Neuron (in vitro differentiated cells): ENCODE data around the gene GRB2.
"Not testable (repeated sequence)": the region's sequence is repeated elsewhere in the genome, so short reads cannot be mapped to it uniquely, and the experiment has no call there.

Experiments used
- H2AFZ ChIP-seq: one replicate; pipeline ENCODE4 v1.6.1; 2013; ENCODE audit warnings: low read depth, mild to moderate bottlenecking, inconsistent platforms, low read length, moderate library complexity
- H3K27me3 ChIP-seq: one replicate; pipeline ENCODE4 v1.6.1; 2013; ENCODE audit warnings: low read length; ENCODE audit not compliant: insufficient read depth
- H3K36me3 ChIP-seq: one replicate; pipeline ENCODE4 v1.6.1; 2013; ENCODE audit warnings: low read length; ENCODE audit not compliant: insufficient read depth
- H3K4me1 ChIP-seq: one replicate; pipeline ENCODE4 v1.6.1; 2013; ENCODE audit warnings: low read length; ENCODE audit not compliant: insufficient read depth
- H3K4me3 ChIP-seq: 2 replicates; pipeline ENCODE4 v1.5.1; 2013; ENCODE audit warnings: mild to moderate bottlenecking, low read length, moderate library complexity
- H3K9me3 ChIP-seq: one replicate; pipeline ENCODE4 v1.6.1; 2013; ENCODE audit warnings: low read length

The GRB2 gene

GRCh38 chr17:75313941-75314551 is 91.4 kb downstream of the GRB2 start:
- Histone ChIP-seq H3K9me3 (no peaks in the 10 kb centered on the region), H3K36me3 (peaks cover 8% of the 10 kb centered on the region), H2AFZ (no peak overlapping the region), H3K4me1 (peaks cover 3% of the 10 kb centered on the region), H3K4me3 (no peak overlapping the region), H3K27me3 (no peaks in the 10 kb centered on the region)

- H3K4me1 ChIP-seq = peaks cover 6% of the 10 kb centered on the region
- H3K4me3 ChIP-seq = no peak overlapping the region
- H3K36me3 ChIP-seq = no peaks in the 10 kb centered on the region
- H2AFZ ChIP-seq = no peak overlapping the region
- H3K27me3 ChIP-seq = no peaks in the 10 kb centered on the region
- H3K9me3 ChIP-seq = no peaks in the 10 kb centered on the region
Observed at GRCh38 chr17:75308732-75309629, 96.5 kb downstream of the GRB2 start.

GRCh38 chr17:75307957-75308731 is 97.3 kb downstream of the GRB2 start:
- H3K36me3 ChIP-seq = no peaks in the 10 kb centered on the region
- H3K4me1 ChIP-seq = peaks cover 6% of the 10 kb centered on the region
- no peaks in the 10 kb centered on the region for H3K27me3 ChIP-seq
- no peaks in the 10 kb centered on the region for H3K9me3 ChIP-seq
- H3K4me3 ChIP-seq = no peak overlapping the region
- no peak overlapping the region for H2AFZ ChIP-seq

- no peak overlapping the region for H3K4me3 ChIP-seq
Observed at GRCh38 chr17:75301502-75302206, 103.8 kb downstream of the GRB2 start.

GRCh38 chr17:75301049-75301448 is 104.4 kb downstream of the GRB2 start:
- Histone ChIP-seq H3K4me1 (no peaks in the 10 kb centered on the region), H3K27me3 (no peaks in the 10 kb centered on the region), H3K9me3 (no peaks in the 10 kb centered on the region), H3K4me3 (no peak overlapping the region), H3K36me3 (no peaks in the 10 kb centered on the region), H2AFZ (no peak overlapping the region)

More at GRCh38 chr17:75301502-75302206, 103.8 kb downstream of the GRB2 start:
- Histone ChIP-seq H3K9me3 (no peaks in the 10 kb centered on the region), H3K27me3 (no peaks in the 10 kb centered on the region), H3K4me1 (no peaks in the 10 kb centered on the region), H2AFZ (no peak overlapping the region), H3K36me3 (no peaks in the 10 kb centered on the region)

GRCh38 chr17:75300280-75300679 is 105.2 kb downstream of the GRB2 start:
- Histone ChIP-seq H3K36me3 (no peaks in the 10 kb centered on the region), H2AFZ (no peak overlapping the region), H3K27me3 (no peaks in the 10 kb centered on the region), H3K4me3 (no peak overlapping the region), H3K9me3 (no peaks in the 10 kb centered on the region), H3K4me1 (no peaks in the 10 kb centered on the region)

GRCh38 chr17:75295201-75296158 is 110.0 kb downstream of the GRB2 start:
- Histone ChIP-seq H3K4me3 (no peak overlapping the region), H3K9me3 (no peaks in the 10 kb centered on the region), H3K36me3 (no peaks in the 10 kb centered on the region), H2AFZ (no peak overlapping the region), H3K4me1 (no peaks in the 10 kb centered on the region), H3K27me3 (no peaks in the 10 kb centered on the region)

- H3K4me3 ChIP-seq, H3K27me3 ChIP-seq, H2AFZ ChIP-seq, H3K36me3 ChIP-seq, H3K4me1 ChIP-seq, H3K9me3 ChIP-seq: not testable (repeated sequence)
Observed at GRCh38 chr17:75292810-75293448, 112.5 kb downstream of the GRB2 start.

- H2AFZ ChIP-seq = peak overlapping the region; percentile 18
- H3K4me1 ChIP-seq = peaks cover 6% of the 10 kb centered on the region
- no peaks in the 10 kb centered on the region for H3K36me3 ChIP-seq
- no peaks in the 10 kb centered on the region for H3K9me3 ChIP-seq
- H3K27me3 ChIP-seq = no peaks in the 10 kb centered on the region
- peak overlapping the region; percentile 59 for H3K4me3 ChIP-seq
Observed at GRCh38 chr17:75289832-75290337, 115.6 kb downstream of the GRB2 start.

- peak within 1 kb of the TSS; percentile 82 for H2AFZ ChIP-seq
- peak within 1 kb of the TSS; percentile 67 for H3K4me3 ChIP-seq
- no peaks in the 10 kb centered on the region for H3K36me3 ChIP-seq
- H3K27me3 ChIP-seq = no peaks in the 10 kb centered on the region
- H3K4me1 ChIP-seq = peaks cover 6% of the 10 kb centered on the region
- no peaks in the 10 kb centered on the region for H3K9me3 ChIP-seq
Observed at GRCh38 chr17:75289115-75289831, 116.2 kb downstream of the GRB2 start, which contains the start of gene SLC25A19. TSS of gene SLC25A19 (minus strand) at chr17:75289433. CDS start at chr17:75286764, 2,669 bp downstream.

GRCh38 chr17:75288770-75289114 is 116.7 kb downstream of the GRB2 start:
- Histone ChIP-seq H3K9me3 (no peaks in the 10 kb centered on the region), H3K27me3 (no peaks in the 10 kb centered on the region), H2AFZ (peak overlapping the region; percentile 82), H3K4me1 (peaks cover 6% of the 10 kb centered on the region), H3K36me3 (no peaks in the 10 kb centered on the region), H3K4me3 (peak overlapping the region; percentile 67)
